PFSK-1 (cell line): ENCODE measurements around the gene PBX2.

Source experiments
- REST ChIP-seq, 2 experiments: IDR thresholded peaks; 2 replicates each; pipeline versions ENCODE4 v1.6.1 to v1.8.0; 2011 to 2012; ENCODE audit warnings: low read depth in 2 of 2, low read length in 2 of 2, control low read depth in 1 of 2, inconsistent platforms in 1 of 2, mild to moderate bottlenecking in 1 of 2, moderate library complexity in 1 of 2; ENCODE audit not compliant: insufficient read depth in 1 of 2
- SIN3A ChIP-seq: IDR thresholded peaks from 2 replicates; pipeline ENCODE4 v1.6.1; 2012; ENCODE audit warnings: mild to moderate bottlenecking, low read length, moderate library complexity, borderline replicate concordance; ENCODE audit not compliant: insufficient read depth

DNA sequence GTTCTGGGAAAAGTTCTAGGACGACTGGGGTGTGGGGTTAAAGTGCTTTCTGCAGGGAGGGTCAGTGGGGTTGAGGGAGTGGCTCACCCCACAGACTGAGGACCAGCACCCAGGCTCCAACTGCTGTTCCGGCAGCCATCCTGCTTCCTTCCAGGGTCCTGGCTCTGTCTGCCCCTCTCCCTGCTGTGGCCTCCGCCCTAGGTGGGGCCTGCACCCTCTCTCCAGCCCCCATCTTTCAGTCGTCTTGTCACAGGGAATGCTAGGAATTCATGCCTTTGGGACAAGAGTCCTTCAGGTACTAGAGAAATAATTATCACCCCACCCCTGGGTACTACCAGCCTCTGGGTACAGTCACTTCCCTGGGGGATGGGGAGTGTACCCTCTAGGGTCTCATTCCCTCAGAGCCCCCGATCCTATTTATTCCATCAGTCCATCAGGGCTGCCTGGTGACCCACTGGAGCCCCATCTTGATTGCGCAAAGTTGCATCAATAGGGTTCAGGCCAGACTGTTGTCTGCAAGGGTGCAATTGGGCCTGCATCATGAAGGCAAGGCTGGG lies 5.8 kb downstream of the PBX2 start, which contains the start of gene AGER:
- TF ChIP-seq REST (IDR thresholded peaks at IDR 0.05; ENCODE audit: insufficient read depth in 1 of 2, low read depth in 2 of 2, low read length in 2 of 2) (no peak), SIN3A (no peak)
